ENCODE data around the gene KRTAP29-1.

KRTAP29-1 gene

DNA sequence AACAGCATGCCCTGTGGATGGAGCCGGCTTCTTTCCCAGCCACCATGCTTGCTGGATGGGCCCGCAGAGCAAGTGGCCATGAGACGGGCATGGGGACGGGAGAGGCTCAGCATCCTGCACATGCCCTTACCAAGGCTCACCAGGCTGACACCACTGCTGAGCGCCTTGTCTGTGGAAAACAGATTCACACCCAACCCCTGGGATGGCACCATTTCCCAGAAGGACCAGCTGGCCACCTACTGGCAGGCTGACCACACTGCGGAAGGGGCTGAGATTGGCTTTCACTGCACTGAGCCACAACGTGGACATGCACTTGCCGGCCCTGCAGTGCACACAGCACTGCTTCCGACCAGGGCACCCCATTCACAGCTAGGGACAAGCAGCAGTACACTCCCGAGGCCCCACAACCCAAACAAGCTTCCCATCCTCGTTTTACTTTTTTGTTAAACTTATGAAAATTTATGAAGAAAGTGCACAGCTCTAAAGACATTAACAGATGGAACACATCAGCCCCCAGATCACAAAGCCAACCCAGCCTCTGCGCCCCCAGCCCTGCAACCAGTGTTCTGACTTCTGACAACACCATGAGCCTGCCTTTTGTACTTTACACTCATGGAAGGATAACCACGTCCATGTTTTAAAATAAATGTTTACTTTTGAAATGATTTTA is 26.8 kb upstream of the KRTAP29-1 start:
- H3F3A ChIP-seq (ENCODE audit: control insufficient read depth, insufficient read depth): no peaks in the 10 kb centered on the region
- H3K27me3 ChIP-seq (ENCODE audit: control insufficient read depth, low read length): no peaks in the 10 kb centered on the region
- H3K4me3 ChIP-seq (ENCODE audit: low read length): no peak overlapping the region
- no peak overlapping the region for H3K4me2 ChIP-seq (ENCODE audit: low read length)
- H3K79me2 ChIP-seq (ENCODE audit: control insufficient read depth, low read length): no peaks in the 10 kb centered on the region
- no peaks in the 10 kb centered on the region for H3K9me2 ChIP-seq (replicated peaks; ENCODE audit: control insufficient read depth, low read length)
- no peaks in the 10 kb centered on the region for H3K9me3 ChIP-seq (ENCODE audit: control insufficient read depth, insufficient read depth, low read length)
- no peaks in the 10 kb centered on the region for H3K36me3 ChIP-seq (ENCODE audit: control insufficient read depth, low read length)
- H3K27ac ChIP-seq (ENCODE audit: low read depth, low read length): no peak overlapping the region
- H4K20me1 ChIP-seq (ENCODE audit: control insufficient read depth, insufficient read depth, low read depth, low read length): no peaks in the 10 kb centered on the region
- TF ChIP-seq, protein P1, sequence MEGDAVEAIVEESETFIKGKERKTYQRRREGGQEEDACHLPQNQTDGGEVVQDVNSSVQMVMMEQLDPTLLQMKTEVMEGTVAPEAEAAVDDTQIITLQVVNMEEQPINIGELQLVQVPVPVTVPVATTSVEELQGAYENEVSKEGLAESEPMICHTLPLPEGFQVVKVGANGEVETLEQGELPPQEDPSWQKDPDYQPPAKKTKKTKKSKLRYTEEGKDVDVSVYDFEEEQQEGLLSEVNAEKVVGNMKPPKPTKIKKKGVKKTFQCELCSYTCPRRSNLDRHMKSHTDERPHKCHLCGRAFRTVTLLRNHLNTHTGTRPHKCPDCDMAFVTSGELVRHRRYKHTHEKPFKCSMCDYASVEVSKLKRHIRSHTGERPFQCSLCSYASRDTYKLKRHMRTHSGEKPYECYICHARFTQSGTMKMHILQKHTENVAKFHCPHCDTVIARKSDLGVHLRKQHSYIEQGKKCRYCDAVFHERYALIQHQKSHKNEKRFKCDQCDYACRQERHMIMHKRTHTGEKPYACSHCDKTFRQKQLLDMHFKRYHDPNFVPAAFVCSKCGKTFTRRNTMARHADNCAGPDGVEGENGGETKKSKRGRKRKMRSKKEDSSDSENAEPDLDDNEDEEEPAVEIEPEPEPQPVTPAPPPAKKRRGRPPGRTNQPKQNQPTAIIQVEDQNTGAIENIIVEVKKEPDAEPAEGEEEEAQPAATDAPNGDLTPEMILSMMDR (IDR thresholded peaks at IDR 0.05; ENCODE audit: low read depth, low read length, poor library complexity, severe bottlenecking): peak; percentile 65
- TF ChIP-seq EZH2phosphoT487 (IDR thresholded peaks at IDR 0.05; ENCODE audit: borderline replicate concordance, low read length): no peak
- H3K4me1 ChIP-seq (ENCODE audit: control insufficient read depth, low read length): peaks cover 2% of the 10 kb centered on the region

DNA sequence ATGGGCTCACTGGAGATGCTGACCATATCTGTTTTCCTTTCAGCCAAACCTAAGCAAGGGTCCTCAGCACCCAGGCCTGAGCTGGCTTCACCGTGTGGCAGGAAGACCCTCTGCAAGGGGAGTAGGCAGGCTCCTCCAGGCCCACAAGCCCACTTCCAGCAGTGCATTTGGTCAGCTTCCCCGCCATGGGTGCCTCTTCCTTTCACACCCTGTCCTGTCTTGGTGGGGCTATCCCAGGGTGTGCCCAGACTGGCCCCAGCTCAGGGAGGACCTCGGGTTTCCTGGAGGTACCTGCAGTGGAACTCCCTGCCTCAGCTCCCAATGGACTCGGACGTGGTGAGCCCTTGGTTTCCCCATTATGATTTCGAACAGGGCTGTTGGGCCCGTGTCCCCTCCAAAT is 25.6 kb upstream of the KRTAP29-1 start:
- no peaks in the 10 kb centered on the region for H3K36me3 ChIP-seq (ENCODE audit: control insufficient read depth, low read length)
- no peaks in the 10 kb centered on the region for H3K27me3 ChIP-seq (ENCODE audit: control insufficient read depth, low read length)
- no peaks in the 10 kb centered on the region for H3K4me1 ChIP-seq (ENCODE audit: control insufficient read depth, low read length)
- TF ChIP-seq, protein P1 (IDR thresholded peaks at IDR 0.05; ENCODE audit: low read depth, low read length, poor library complexity, severe bottlenecking): no peak
- no peak for TF ChIP-seq EZH2phosphoT487 (IDR thresholded peaks at IDR 0.05; ENCODE audit: borderline replicate concordance, low read length)
- H3K4me2 ChIP-seq (ENCODE audit: low read length): no peak overlapping the region
- H3K27ac ChIP-seq (ENCODE audit: low read depth, low read length): no peak overlapping the region
- no peaks in the 10 kb centered on the region for H3K79me2 ChIP-seq (ENCODE audit: control insufficient read depth, low read length)
- H3K9me2 ChIP-seq (replicated peaks; ENCODE audit: control insufficient read depth, low read length): no peaks in the 10 kb centered on the region
- no peaks in the 10 kb centered on the region for H3F3A ChIP-seq (ENCODE audit: control insufficient read depth, insufficient read depth)
- no peaks in the 10 kb centered on the region for H4K20me1 ChIP-seq (ENCODE audit: control insufficient read depth, insufficient read depth, low read depth, low read length)
- no peaks in the 10 kb centered on the region for H3K9me3 ChIP-seq (ENCODE audit: control insufficient read depth, insufficient read depth, low read length)
- no peak overlapping the region for H3K4me3 ChIP-seq (ENCODE audit: low read length)

DNA sequence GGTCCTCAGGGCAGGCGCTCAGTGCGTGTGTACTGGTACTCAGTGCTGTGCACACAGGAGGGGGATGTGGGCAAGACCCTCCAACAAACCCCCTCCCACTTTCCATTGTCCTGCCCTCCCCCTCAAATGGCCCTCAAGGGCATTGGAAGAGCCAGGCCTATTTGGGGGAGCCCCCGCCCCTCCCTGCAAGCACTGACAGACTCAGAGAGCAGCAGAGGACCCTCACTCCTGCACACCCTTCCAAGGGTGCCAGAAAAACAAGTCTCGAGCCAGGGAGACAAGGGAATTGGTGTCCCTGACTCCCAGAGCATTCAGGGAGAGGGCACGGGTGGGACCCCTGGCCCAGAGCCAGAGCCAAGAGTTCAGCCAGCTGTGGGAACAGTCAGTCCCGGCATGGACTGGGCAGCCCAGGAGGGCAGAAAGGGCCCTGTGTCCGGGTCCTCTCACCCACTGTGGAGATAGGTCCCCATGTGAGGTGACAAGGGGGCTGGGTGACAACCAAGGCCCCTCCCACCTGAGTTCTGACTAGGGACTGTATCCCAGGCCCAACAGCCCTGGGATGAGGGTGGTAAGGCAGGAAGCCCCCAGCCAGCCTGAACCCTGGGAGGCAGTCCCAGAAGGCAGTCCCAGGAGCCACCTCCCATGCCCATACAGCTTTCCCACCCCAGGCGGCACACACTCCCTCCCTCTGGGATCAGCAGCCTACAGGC is 24.9 kb upstream of the KRTAP29-1 start:
- H3K27ac ChIP-seq (ENCODE audit: low read depth, low read length): no peak overlapping the region
- H3K4me3 ChIP-seq (ENCODE audit: low read length): no peak overlapping the region
- no peak overlapping the region for H3K4me2 ChIP-seq (ENCODE audit: low read length)
- no peaks in the 10 kb centered on the region for H3K27me3 ChIP-seq (ENCODE audit: control insufficient read depth, low read length)
- no peaks in the 10 kb centered on the region for H3F3A ChIP-seq (ENCODE audit: control insufficient read depth, insufficient read depth)
- H3K9me3 ChIP-seq (ENCODE audit: control insufficient read depth, insufficient read depth, low read length): no peaks in the 10 kb centered on the region
- TF ChIP-seq, protein P1 (IDR thresholded peaks at IDR 0.05; ENCODE audit: low read depth, low read length, poor library complexity, severe bottlenecking): no peak
- no peak for TF ChIP-seq EZH2phosphoT487 (IDR thresholded peaks at IDR 0.05; ENCODE audit: borderline replicate concordance, low read length)
- peaks cover 5% of the 10 kb centered on the region for H3K4me1 ChIP-seq (ENCODE audit: control insufficient read depth, low read length)
- no peaks in the 10 kb centered on the region for H3K79me2 ChIP-seq (ENCODE audit: control insufficient read depth, low read length)
- no peaks in the 10 kb centered on the region for H3K36me3 ChIP-seq (ENCODE audit: control insufficient read depth, low read length)
- H4K20me1 ChIP-seq (ENCODE audit: control insufficient read depth, insufficient read depth, low read depth, low read length): no peaks in the 10 kb centered on the region
- no peaks in the 10 kb centered on the region for H3K9me2 ChIP-seq (replicated peaks; ENCODE audit: control insufficient read depth, low read length)

All from DOHH2 (cell line).